Large intestine (tissue), 3 donors: ENCODE results near the gene STK24. TPM values are rescaled to one million over a fixed set of nuclear protein-coding genes. Genes with fewer than 3 reads are reported as not detected.
A peak's percentile ranks its signal among the peaks of the same experiment; 100 is the strongest.

ENCODE experiments used
- DNase-seq, 2 donors: peaks; one replicate each; pipeline versions ENCODE4 v3.0.0 to v3.0.0-alpha.2; 2013
- H3K27ac ChIP-seq: one replicate; pipeline ENCODE4 v1.5.1; 2013; ENCODE audit warnings: low read length
- H3K27me3 ChIP-seq: 2 replicates; pipeline ENCODE4 v1.6.1; 2013; ENCODE audit warnings: low read length; ENCODE audit not compliant: control insufficient read depth, insufficient read depth
- H3K36me3 ChIP-seq: 2 replicates; pipeline ENCODE4 v1.6.1; 2013; ENCODE audit warnings: low read length; ENCODE audit not compliant: control insufficient read depth, insufficient read depth
- H3K4me1 ChIP-seq: one replicate; pipeline ENCODE4 v1.6.1; 2013; ENCODE audit warnings: low read length; ENCODE audit not compliant: control insufficient read depth, insufficient read depth
- H3K4me3 ChIP-seq: one replicate; pipeline ENCODE4 v1.5.1; 2013; ENCODE audit warnings: low read length
- H3K9me3 ChIP-seq: one replicate; pipeline ENCODE4 v1.6.1; 2013; ENCODE audit warnings: mild to moderate bottlenecking, low read depth, low read length, moderate library complexity; ENCODE audit not compliant: control insufficient read depth
- WGBS: methylation state at CpG from one replicate; pipeline ENCODE4 v1.1.5; 2013; ENCODE audit warnings: low lambda C conversion rate; ENCODE audit not compliant: insufficient coverage; 5-methylcytosine and 5-hydroxymethylcytosine counted together
- polyA plus RNA-seq: library from polyadenylated mRNA; unstranded; fragments of 120-200 nt; gene quantifications from one replicate; pipeline ENCODE4 v1.2.1, GENCODE V29; 2013

STK24 gene
- polyA plus RNA-seq, 1 donor, result 119 TPM

- peak overlapping the region; percentile 39 for H3K27ac ChIP-seq
- H3K27me3 ChIP-seq, result no peaks in the 10 kb centered on the region
- H3K36me3 ChIP-seq, result peaks cover 4% of the 10 kb centered on the region
- peaks cover 39% of the 10 kb centered on the region for H3K4me1 ChIP-seq
- DNase-seq, result no peak
- H3K9me3 ChIP-seq, result no peaks in the 10 kb centered on the region
- no CpG with 5 or more reads among the region's 25 CpGs for WGBS
- H3K4me3 ChIP-seq, result no peak overlapping the region
Observed at GRCh38 chr13:98543378-98544103, 33.4 kb downstream of the STK24 start.

DNA sequence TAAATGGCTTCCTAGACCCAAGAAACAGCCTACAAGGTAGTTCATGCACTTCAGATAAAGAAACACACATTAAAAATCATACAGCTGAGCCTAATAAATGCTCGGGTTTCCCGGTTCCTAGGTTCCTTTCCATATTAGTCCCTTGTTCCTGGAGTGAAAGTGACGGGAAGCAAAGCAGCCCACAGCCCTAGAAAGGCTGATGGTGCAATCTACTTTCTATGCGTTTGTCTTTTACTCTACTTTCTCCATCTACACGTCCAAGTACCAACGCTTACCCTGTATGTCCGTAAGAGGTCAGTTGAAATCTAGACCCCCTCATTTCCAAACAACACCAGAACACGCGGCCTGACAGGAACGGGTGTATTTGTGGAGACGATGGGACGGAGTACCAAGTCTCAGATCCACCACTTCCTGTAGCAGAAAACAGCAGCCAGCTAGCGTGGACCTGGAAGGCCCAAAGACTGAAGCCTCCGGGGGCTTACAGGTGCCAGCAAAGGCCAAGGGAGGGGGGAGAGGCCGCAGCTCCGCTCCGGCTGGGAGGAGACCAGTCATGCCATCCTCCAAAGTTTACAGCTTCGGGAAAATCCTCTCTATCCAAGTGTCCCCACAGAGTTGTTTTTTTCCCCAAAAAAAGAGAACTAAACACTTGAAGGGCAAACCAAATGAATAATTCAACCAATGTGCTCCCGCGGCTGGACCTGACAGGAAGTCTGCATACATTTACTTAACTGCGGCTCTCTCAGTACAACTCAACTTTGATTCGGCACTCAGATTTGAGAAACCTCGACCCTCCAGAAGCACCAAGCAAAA, 34.1 kb downstream of the STK24 start:
- no peak overlapping the region for H3K4me3 ChIP-seq
- H3K27me3 ChIP-seq, result no peaks in the 10 kb centered on the region
- no peaks in the 10 kb centered on the region for H3K9me3 ChIP-seq
- DNase-seq, result no peak
- H3K27ac ChIP-seq, result peak overlapping the region; percentile 59
- peaks cover 41% of the 10 kb centered on the region for H3K4me1 ChIP-seq
- WGBS, result 90% methylated on average over 4 of the region's 23 CpGs
- peaks cover 5% of the 10 kb centered on the region for H3K36me3 ChIP-seq

DNA sequence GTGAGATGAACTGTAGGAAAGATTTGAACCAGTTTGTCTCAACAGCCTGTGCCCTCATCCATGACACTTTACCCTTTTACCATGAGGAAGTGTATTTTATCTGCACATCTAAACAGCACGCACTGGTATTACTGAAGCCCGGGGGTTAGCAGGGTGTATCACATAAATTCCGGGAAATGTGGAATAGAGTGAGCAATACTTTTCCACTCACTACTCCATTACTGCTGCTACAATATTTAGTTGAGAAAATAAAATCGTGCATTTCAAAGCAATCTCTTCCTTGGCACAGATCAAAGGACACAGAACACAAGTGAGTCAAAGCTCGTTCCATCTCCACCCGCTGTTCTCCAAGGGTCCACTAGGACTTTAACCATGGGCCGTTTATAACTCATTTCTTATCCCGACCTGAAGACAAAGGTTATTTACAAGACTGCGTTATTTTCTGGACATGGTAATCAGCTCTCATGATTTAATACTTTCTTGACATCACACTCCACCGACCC, 35.2 kb downstream of the STK24 start:
- Histone ChIP-seq H3K27ac (peak overlapping the region; percentile 59), H3K27me3 (no peaks in the 10 kb centered on the region), H3K36me3 (peaks cover 5% of the 10 kb centered on the region), H3K4me1 (peaks cover 51% of the 10 kb centered on the region), H3K9me3 (no peaks in the 10 kb centered on the region), H3K4me3 (no peak overlapping the region)
- DNase-seq, result peak; percentile 65 to 89
- 28% methylated on average over 4 of the region's 10 CpGs for WGBS

DNA sequence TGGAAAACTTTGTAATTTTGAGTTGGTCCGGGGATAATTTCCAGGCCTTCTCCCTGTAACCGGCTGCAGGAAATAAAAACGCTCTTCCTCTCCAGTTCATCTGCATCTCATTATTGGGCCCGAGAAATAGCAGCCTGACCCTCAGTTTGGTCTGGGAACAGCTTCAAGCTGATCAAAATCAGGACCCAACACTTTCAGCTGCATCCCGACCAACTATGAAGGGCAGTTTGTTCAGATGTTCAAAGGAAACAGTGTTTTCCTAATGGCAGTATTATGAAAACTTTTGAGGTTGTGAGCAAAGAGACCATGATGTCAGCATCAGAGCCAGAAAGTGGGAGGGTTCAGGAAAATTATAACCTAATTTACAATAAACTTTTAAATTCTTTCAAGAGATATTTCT, 35.7 kb downstream of the STK24 start:
- H3K4me3 ChIP-seq, result no peak overlapping the region
- no peaks in the 10 kb centered on the region for H3K9me3 ChIP-seq
- H3K36me3 ChIP-seq, result peaks cover 5% of the 10 kb centered on the region
- no peaks in the 10 kb centered on the region for H3K27me3 ChIP-seq
- peak overlapping the region; percentile 59 for H3K27ac ChIP-seq
- WGBS, result no CpG with 5 or more reads among the region's 5 CpGs
- no peak for DNase-seq
- H3K4me1 ChIP-seq, result peaks cover 57% of the 10 kb centered on the region

DNA sequence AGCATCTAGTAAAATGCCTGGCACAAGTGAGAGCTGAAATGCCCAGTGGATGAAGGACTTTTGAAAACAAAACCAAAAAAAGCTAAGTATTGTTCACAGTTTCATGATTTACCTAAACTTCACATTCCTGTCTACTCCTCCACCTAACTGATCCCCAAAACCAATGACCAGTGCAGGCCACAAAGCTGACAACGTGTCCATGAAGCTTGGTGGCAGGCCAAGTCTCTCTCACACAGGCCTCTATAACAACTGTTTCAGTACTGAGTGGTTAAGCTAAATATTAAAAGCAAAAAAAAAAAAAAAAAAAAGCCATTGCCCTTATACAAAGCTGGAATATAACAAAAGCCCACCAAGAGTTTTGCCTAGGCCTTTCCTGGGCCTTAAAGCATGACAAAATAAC, 36.4 kb downstream of the STK24 start:
- H3K27ac ChIP-seq, result peak overlapping the region; percentile 59
- peaks cover 5% of the 10 kb centered on the region for H3K36me3 ChIP-seq
- no peaks in the 10 kb centered on the region for H3K9me3 ChIP-seq
- H3K4me3 ChIP-seq, result no peak overlapping the region
- peaks cover 59% of the 10 kb centered on the region for H3K4me1 ChIP-seq
- WGBS, result no CpG with 5 or more reads among the region's 1 CpG
- no peak for DNase-seq
- no peaks in the 10 kb centered on the region for H3K27me3 ChIP-seq

DNA sequence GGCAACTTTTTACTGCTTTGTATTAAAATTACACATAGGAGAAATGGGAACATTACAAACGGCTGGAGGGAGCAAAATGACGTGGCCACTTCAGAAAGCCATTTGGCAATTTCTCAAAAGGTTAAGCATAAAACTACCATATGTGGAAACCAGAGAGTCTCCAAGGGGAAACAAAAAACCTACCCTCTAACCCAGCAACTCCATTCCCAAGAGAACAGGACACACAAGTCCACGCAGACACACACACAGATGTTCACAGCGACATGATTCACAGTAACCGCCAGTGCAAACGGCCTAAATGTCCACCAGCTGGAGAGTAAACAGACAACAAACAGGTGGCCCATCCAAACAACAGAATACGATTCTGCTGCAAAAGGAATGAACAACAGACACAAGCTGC, 37.2 kb downstream of the STK24 start:
- peaks cover 65% of the 10 kb centered on the region for H3K4me1 ChIP-seq
- no peak overlapping the region for H3K27ac ChIP-seq
- no peaks in the 10 kb centered on the region for H3K9me3 ChIP-seq
- peaks cover 5% of the 10 kb centered on the region for H3K36me3 ChIP-seq
- H3K4me3 ChIP-seq, result no peak overlapping the region
- 67% methylated on average over 1 of the region's 7 CpGs for WGBS
- DNase-seq, result no peak
- no peaks in the 10 kb centered on the region for H3K27me3 ChIP-seq

DNA sequence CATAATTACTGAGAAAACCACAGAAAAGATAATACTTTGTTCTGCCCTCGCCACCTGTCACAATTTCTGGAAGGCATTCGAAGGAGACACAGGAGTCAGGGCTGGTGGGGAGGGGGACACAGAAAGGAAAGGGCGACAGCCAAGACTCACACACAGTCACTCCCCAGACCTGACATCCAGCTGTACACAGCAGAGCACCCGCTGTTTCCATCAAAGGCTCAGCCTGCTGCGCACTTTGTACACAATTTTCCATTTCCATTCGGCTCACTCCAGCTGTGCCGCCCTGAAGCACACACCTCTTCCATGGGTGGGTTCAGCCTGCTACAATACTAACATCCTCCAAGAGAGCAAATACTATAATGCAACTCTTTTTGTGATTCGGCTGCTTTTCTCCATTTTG, 38.0 kb downstream of the STK24 start:
- H3K36me3 ChIP-seq, result peaks cover 5% of the 10 kb centered on the region
- no peak overlapping the region for H3K27ac ChIP-seq
- 100% methylated on average over 1 of the region's 8 CpGs for WGBS
- no peaks in the 10 kb centered on the region for H3K9me3 ChIP-seq
- no peak for DNase-seq
- no peak overlapping the region for H3K4me3 ChIP-seq
- H3K27me3 ChIP-seq, result no peaks in the 10 kb centered on the region
- peaks cover 60% of the 10 kb centered on the region for H3K4me1 ChIP-seq

DNA sequence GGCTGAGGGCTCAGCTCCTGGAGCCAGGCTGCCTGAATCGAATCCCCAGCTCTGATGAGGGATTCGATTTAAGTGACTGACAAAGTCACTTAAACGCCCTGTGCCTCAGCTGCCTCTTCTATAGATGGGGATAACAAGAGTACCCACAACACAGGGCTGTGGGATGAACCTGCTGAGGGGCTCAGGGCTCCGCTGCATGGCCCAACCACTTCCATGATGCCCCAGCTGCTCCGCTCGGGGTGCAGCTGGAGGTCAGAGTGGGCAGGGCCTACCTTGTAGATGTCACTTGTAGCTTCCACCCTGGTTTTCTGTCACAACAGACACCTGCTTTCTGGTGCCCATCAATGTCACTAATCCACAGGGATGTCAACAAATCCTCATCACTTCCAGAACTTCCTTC, 39.2 kb downstream of the STK24 start:
- Histone ChIP-seq H3K27me3 (no peaks in the 10 kb centered on the region), H3K9me3 (no peaks in the 10 kb centered on the region), H3K27ac (no peak overlapping the region), H3K36me3 (peaks cover 5% of the 10 kb centered on the region), H3K4me3 (no peak overlapping the region), H3K4me1 (peaks cover 49% of the 10 kb centered on the region)
- no CpG with 5 or more reads among the region's 6 CpGs for WGBS
- no peak for DNase-seq

GRCh38 chr13:98537306-98537705, 39.6 kb downstream of the STK24 start:
- WGBS, result no CpG with 5 or more reads among the region's 14 CpGs
- Histone ChIP-seq H3K4me3 (no peak overlapping the region), H3K9me3 (no peaks in the 10 kb centered on the region), H3K27ac (no peak overlapping the region), H3K4me1 (peaks cover 45% of the 10 kb centered on the region), H3K27me3 (no peaks in the 10 kb centered on the region), H3K36me3 (peaks cover 5% of the 10 kb centered on the region)
- DNase-seq, result no peak

DNA sequence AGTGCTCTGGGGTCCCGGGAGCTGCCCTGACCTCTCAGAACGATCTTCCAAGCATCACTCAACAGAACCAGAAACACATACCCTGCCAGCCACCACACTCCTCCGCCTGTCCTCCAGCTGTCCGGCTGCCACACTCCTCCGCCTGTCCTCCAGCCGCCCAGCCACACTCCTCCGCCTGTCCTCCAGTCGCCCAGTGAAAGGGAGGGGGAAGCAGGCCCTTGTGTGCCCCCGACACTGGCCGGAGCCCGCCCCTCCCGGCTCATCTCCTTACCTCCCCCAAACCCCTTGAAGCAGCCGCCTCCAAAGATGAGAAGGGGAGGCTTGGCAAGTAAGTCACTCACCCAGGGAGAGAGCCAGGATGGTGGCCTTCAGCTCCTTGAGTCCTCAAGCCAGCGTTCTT, 40.2 kb downstream of the STK24 start:
- Histone ChIP-seq H3K4me1 (peaks cover 41% of the 10 kb centered on the region), H3K4me3 (no peak overlapping the region), H3K27me3 (no peaks in the 10 kb centered on the region), H3K36me3 (peaks cover 7% of the 10 kb centered on the region), H3K9me3 (no peaks in the 10 kb centered on the region), H3K27ac (peak overlapping the region; percentile 51)
- no CpG with 5 or more reads among the region's 14 CpGs for WGBS
- no peak for DNase-seq
